ENCODE results near the gene ECE1.
"Not testable (repeated sequence)": the region's sequence is repeated elsewhere in the genome, so short reads cannot be mapped to it uniquely, and the experiment has no call there.

The ECE1 gene

GRCh38 chr1:21201238-21201637, 89.0 kb downstream of the ECE1 start:
- H3K4me3 ChIP-seq (ENCODE audit: low read length); H3K9me3 ChIP-seq (ENCODE audit: insufficient read depth, low read depth, low read length); H3K36me3 ChIP-seq (ENCODE audit: insufficient read depth, low read length); H3K4me1 ChIP-seq (ENCODE audit: insufficient read depth, low read length); H3K9ac ChIP-seq (ENCODE audit: low read depth, low read length); H3K27ac ChIP-seq (ENCODE audit: low read depth, low read length): not testable (repeated sequence)
- H3K27me3 ChIP-seq (ENCODE audit: insufficient read depth, low read length) = peaks cover 28% of the 10 kb centered on the region
- 99% methylated on average over 5 of the region's 5 CpGs for WGBS

GRCh38 chr1:21200767-21201166, 89.5 kb downstream of the ECE1 start:
- Histone ChIP-seq H3K27ac (ENCODE audit: low read depth, low read length) (no peak overlapping the region), H3K4me1 (ENCODE audit: insufficient read depth, low read length) (no peaks in the 10 kb centered on the region), H3K27me3 (ENCODE audit: insufficient read depth, low read length) (peaks cover 28% of the 10 kb centered on the region), H3K36me3 (ENCODE audit: insufficient read depth, low read length) (no peaks in the 10 kb centered on the region), H3K9me3 (ENCODE audit: insufficient read depth, low read depth, low read length) (no peaks in the 10 kb centered on the region), H3K4me3 (ENCODE audit: low read length) (no peak overlapping the region), H3K9ac (ENCODE audit: low read depth, low read length) (no peak overlapping the region)
- 90% methylated on average over 6 of the region's 6 CpGs for WGBS

- H3K27me3 ChIP-seq (ENCODE audit: insufficient read depth, low read length) = peaks cover 40% of the 10 kb centered on the region
- 66% methylated on average over 4 of the region's 4 CpGs for WGBS
- H3K9ac ChIP-seq (ENCODE audit: low read depth, low read length) = no peak overlapping the region
- H3K36me3 ChIP-seq (ENCODE audit: insufficient read depth, low read length) = no peaks in the 10 kb centered on the region
- H3K9me3 ChIP-seq (ENCODE audit: insufficient read depth, low read depth, low read length) = no peaks in the 10 kb centered on the region
- H3K4me3 ChIP-seq (ENCODE audit: low read length) = no peak overlapping the region
- no peaks in the 10 kb centered on the region for H3K4me1 ChIP-seq (ENCODE audit: insufficient read depth, low read length)
- no peak overlapping the region for H3K27ac ChIP-seq (ENCODE audit: low read depth, low read length)
Measured at GRCh38 chr1:21198929-21199328, 91.3 kb downstream of the ECE1 start.

GRCh38 chr1:21192871-21193270, 97.4 kb downstream of the ECE1 start:
- peaks cover 78% of the 10 kb centered on the region for H3K27me3 ChIP-seq (ENCODE audit: insufficient read depth, low read length)
- H3K9ac ChIP-seq (ENCODE audit: low read depth, low read length) = no peak overlapping the region
- no peaks in the 10 kb centered on the region for H3K9me3 ChIP-seq (ENCODE audit: insufficient read depth, low read depth, low read length)
- no peaks in the 10 kb centered on the region for H3K4me1 ChIP-seq (ENCODE audit: insufficient read depth, low read length)
- H3K4me3 ChIP-seq (ENCODE audit: low read length) = no peak overlapping the region
- WGBS = 68% methylated on average over 4 of the region's 4 CpGs
- no peaks in the 10 kb centered on the region for H3K36me3 ChIP-seq (ENCODE audit: insufficient read depth, low read length)
- no peak overlapping the region for H3K27ac ChIP-seq (ENCODE audit: low read depth, low read length)

GRCh38 chr1:21192284-21192683, 98.0 kb downstream of the ECE1 start:
- peaks cover 82% of the 10 kb centered on the region for H3K27me3 ChIP-seq (ENCODE audit: insufficient read depth, low read length)
- H3K4me3 ChIP-seq (ENCODE audit: low read length) = no peak overlapping the region
- H3K9me3 ChIP-seq (ENCODE audit: insufficient read depth, low read depth, low read length) = no peaks in the 10 kb centered on the region
- no peak overlapping the region for H3K27ac ChIP-seq (ENCODE audit: low read depth, low read length)
- H3K36me3 ChIP-seq (ENCODE audit: insufficient read depth, low read length) = no peaks in the 10 kb centered on the region
- H3K9ac ChIP-seq (ENCODE audit: low read depth, low read length) = no peak overlapping the region
- H3K4me1 ChIP-seq (ENCODE audit: insufficient read depth, low read length) = no peaks in the 10 kb centered on the region
- WGBS = 83% methylated on average over 4 of the region's 5 CpGs

- not testable (repeated sequence) for H3K9ac ChIP-seq (ENCODE audit: low read depth, low read length); H3K9me3 ChIP-seq (ENCODE audit: insufficient read depth, low read depth, low read length); H3K4me1 ChIP-seq (ENCODE audit: insufficient read depth, low read length); H3K36me3 ChIP-seq (ENCODE audit: insufficient read depth, low read length); H3K4me3 ChIP-seq (ENCODE audit: low read length); H3K27ac ChIP-seq (ENCODE audit: low read depth, low read length)
- peaks cover 85% of the 10 kb centered on the region for H3K27me3 ChIP-seq (ENCODE audit: insufficient read depth, low read length)
- WGBS = 48% methylated on average over 2 of the region's 2 CpGs
Measured at GRCh38 chr1:21190771-21191170, 99.5 kb downstream of the ECE1 start.

GRCh38 chr1:21189906-21190500, 100.3 kb downstream of the ECE1 start:
- Histone ChIP-seq H3K27me3 (ENCODE audit: insufficient read depth, low read length) (peaks cover 89% of the 10 kb centered on the region), H3K27ac (ENCODE audit: low read depth, low read length) (no peak overlapping the region), H3K36me3 (ENCODE audit: insufficient read depth, low read length) (no peaks in the 10 kb centered on the region), H3K4me1 (ENCODE audit: insufficient read depth, low read length) (no peaks in the 10 kb centered on the region), H3K9ac (ENCODE audit: low read depth, low read length) (no peak overlapping the region), H3K4me3 (ENCODE audit: low read length) (no peak overlapping the region), H3K9me3 (ENCODE audit: insufficient read depth, low read depth, low read length) (no peaks in the 10 kb centered on the region; the same call in 1 of the 2 replicates)
- WGBS = 57% methylated on average over 1 of the region's 1 CpG

- WGBS = 57% methylated on average over 3 of the region's 3 CpGs
- Histone ChIP-seq H3K27me3 (ENCODE audit: insufficient read depth, low read length) (peaks cover 89% of the 10 kb centered on the region), H3K4me1 (ENCODE audit: insufficient read depth, low read length) (no peaks in the 10 kb centered on the region), H3K9me3 (ENCODE audit: insufficient read depth, low read depth, low read length) (no peaks in the 10 kb centered on the region; the same call in 1 of the 2 replicates), H3K9ac (ENCODE audit: low read depth, low read length) (no peak overlapping the region), H3K36me3 (ENCODE audit: insufficient read depth, low read length) (no peaks in the 10 kb centered on the region), H3K4me3 (ENCODE audit: low read length) (no peak overlapping the region), H3K27ac (ENCODE audit: low read depth, low read length) (no peak overlapping the region)
Measured at GRCh38 chr1:21189421-21189820, 100.8 kb downstream of the ECE1 start.

GRCh38 chr1:21188235-21188634, 102.0 kb downstream of the ECE1 start:
- WGBS = 81% methylated on average over 3 of the region's 3 CpGs
- H3K9ac ChIP-seq (ENCODE audit: low read depth, low read length) = no peak overlapping the region

GRCh38 chr1:21185221-21185731, 105.0 kb downstream of the ECE1 start:
- Histone ChIP-seq H3K9ac (ENCODE audit: low read depth, low read length) (no peak overlapping the region), H3K36me3 (ENCODE audit: insufficient read depth, low read length) (no peaks in the 10 kb centered on the region), H3K27ac (ENCODE audit: low read depth, low read length) (no peak overlapping the region), H3K9me3 (ENCODE audit: insufficient read depth, low read depth, low read length) (no peaks in the 10 kb centered on the region; the same call in 1 of the 2 replicates), H3K4me3 (ENCODE audit: low read length) (no peak overlapping the region), H3K27me3 (ENCODE audit: insufficient read depth, low read length) (peaks cover 87% of the 10 kb centered on the region), H3K4me1 (ENCODE audit: insufficient read depth, low read length) (no peaks in the 10 kb centered on the region)
- 94% methylated on average over 5 of the region's 5 CpGs for WGBS

More at GRCh38 chr1:21188235-21188634, 102.0 kb downstream of the ECE1 start:
- Histone ChIP-seq H3K9me3 (ENCODE audit: insufficient read depth, low read depth, low read length) (no peaks in the 10 kb centered on the region; the same call in 1 of the 2 replicates), H3K36me3 (ENCODE audit: insufficient read depth, low read length) (no peaks in the 10 kb centered on the region), H3K4me1 (ENCODE audit: insufficient read depth, low read length) (no peaks in the 10 kb centered on the region), H3K27ac (ENCODE audit: low read depth, low read length) (no peak overlapping the region), H3K4me3 (ENCODE audit: low read length) (no peak overlapping the region), H3K27me3 (ENCODE audit: insufficient read depth, low read length) (peaks cover 89% of the 10 kb centered on the region)

GRCh38 chr1:21184276-21184675, 106.0 kb downstream of the ECE1 start:
- H3K27me3 ChIP-seq (ENCODE audit: insufficient read depth, low read length) = peaks cover 77% of the 10 kb centered on the region
- H3K9me3 ChIP-seq (ENCODE audit: insufficient read depth, low read depth, low read length) = no peaks in the 10 kb centered on the region; the same call in 1 of the 2 replicates
- H3K9ac ChIP-seq (ENCODE audit: low read depth, low read length) = no peak overlapping the region
- 50% methylated on average over 1 of the region's 1 CpG for WGBS
- H3K27ac ChIP-seq (ENCODE audit: low read depth, low read length) = no peak overlapping the region
- H3K36me3 ChIP-seq (ENCODE audit: insufficient read depth, low read length) = no peaks in the 10 kb centered on the region
- no peaks in the 10 kb centered on the region for H3K4me1 ChIP-seq (ENCODE audit: insufficient read depth, low read length)
- H3K4me3 ChIP-seq (ENCODE audit: low read length) = no peak overlapping the region

Measured in HUES64 (cell line).